ENCODE measurements around the gene ZNF488.
A peak's percentile ranks its signal among the peaks of the same experiment; 100 is the strongest.
"Not testable (repeated sequence)": the region's sequence is repeated elsewhere in the genome, so short reads cannot be mapped to it uniquely, and the experiment has no call there.

The ZNF488 gene, protein sequence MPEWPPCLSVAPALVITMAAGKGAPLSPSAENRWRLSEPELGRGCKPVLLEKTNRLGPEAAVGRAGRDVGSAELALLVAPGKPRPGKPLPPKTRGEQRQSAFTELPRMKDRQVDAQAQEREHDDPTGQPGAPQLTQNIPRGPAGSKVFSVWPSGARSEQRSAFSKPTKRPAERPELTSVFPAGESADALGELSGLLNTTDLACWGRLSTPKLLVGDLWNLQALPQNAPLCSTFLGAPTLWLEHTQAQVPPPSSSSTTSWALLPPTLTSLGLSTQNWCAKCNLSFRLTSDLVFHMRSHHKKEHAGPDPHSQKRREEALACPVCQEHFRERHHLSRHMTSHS

DNA sequence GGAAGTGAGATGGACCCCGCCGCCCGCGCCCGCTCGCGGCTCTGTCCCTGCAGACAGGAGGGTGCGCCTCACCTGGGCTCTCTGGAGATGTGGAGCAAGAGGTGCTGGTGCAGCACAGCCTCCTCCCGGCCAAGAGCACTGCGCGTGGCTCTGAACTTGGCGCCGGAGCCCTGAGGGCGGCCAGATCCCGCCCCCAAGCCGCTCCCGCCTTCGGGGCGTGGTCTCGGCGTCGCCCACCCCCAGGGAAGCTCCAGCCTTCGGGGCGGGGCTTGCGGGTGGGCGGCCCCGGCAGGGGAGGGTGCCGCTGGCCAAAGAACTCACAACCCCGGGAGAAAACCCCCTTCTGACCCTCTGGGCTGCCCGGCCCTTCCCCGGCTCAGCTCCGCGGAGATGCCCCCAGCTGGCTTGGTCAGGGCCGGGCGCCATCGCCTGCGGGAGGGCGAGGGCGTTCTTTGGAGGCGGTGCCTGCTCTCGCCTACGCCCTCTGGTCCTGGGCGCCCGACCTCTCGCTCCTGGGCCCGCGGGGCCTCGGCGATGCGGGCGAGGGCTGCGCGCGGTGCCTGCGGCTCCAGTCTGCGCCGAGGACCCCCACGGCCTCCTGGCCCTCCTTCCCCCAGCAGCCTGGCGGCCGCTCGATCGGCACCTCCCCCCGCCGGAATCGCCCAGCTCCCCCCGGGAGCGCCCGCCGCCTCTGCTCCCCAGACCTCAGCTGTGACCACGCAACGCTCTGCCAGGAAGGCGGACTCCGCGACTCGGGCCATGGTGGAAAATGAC, at the start of gene ZNF488:
ZNF488 (minus strand) TSS at position 146 of the 774 bp plus-strand sequence. CDS start 15,464 bp downstream, outside the sequence.
- DNase-seq (ENCODE audit: low read depth), result peak; percentile 35

DNA sequence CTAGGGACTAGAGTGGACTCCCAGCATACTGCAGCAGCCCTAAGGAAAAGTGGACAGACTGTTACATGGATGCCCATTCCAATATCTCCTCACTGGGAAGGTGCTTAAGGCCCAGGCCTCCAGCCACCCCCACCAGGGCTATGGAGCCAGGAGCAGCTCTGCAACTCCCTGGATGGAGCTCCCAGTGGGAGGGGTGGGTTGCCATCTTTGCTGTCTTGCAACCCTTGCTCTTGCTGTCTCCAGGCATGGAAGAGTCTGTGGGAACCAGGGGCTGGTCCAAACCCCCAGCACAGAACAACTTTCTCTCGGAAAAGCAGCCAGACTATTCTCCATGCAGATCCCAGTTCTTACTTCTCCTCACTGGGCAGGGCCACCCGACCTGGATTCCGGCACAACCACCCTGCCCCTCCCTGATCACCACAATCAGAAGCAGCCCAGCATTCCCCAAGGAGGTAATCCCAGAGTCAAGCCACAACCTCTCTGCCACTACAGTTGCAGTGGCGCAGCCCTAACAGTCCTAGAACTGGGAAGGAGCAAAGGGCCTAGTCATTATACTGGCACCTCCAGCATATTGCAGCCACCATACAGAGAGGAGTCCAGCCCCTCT, 41.8 kb upstream of the ZNF488 start:
- no peak for DNase-seq (ENCODE audit: low read depth)

DNA sequence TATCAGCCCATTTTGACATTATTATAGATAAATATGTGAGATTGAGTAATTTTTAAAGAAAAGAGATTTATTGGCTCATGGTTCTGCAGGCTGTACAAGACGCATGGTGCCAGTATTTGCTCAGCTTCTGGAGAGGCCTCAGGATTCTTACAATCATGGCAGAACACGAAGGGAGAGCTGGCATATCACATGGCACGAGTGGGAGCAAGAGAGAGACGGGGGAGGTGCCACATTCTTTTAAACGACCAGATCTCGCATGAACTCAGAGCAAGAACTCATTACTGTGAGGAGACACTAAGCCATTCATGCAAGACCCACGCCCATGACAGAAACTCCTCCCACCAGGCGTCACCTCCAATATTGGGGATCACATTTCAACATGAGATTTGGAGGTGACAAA, 40.1 kb upstream of the ZNF488 start:
- DNase-seq (ENCODE audit: low read depth), result no peak

DNA sequence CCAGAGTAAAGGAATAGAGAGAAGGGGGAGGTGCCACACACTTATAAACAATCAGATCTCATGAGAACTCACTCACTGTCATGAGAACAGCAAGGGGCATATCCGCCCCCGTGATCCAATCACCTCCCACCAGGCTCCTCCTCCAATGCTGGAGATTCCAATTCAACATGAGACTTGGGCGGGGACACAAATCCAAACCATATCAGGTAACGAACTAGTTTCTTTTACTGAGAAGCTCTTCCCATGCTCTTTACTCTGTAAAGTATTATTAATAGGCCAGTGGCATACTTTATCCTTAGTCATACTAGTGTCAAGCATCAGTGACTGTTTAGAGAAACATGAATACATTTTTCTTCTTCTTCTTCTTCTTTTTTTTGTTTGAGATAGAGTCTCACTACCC, 39.4 kb upstream of the ZNF488 start:
- no peak for DNase-seq (ENCODE audit: low read depth)

DNA sequence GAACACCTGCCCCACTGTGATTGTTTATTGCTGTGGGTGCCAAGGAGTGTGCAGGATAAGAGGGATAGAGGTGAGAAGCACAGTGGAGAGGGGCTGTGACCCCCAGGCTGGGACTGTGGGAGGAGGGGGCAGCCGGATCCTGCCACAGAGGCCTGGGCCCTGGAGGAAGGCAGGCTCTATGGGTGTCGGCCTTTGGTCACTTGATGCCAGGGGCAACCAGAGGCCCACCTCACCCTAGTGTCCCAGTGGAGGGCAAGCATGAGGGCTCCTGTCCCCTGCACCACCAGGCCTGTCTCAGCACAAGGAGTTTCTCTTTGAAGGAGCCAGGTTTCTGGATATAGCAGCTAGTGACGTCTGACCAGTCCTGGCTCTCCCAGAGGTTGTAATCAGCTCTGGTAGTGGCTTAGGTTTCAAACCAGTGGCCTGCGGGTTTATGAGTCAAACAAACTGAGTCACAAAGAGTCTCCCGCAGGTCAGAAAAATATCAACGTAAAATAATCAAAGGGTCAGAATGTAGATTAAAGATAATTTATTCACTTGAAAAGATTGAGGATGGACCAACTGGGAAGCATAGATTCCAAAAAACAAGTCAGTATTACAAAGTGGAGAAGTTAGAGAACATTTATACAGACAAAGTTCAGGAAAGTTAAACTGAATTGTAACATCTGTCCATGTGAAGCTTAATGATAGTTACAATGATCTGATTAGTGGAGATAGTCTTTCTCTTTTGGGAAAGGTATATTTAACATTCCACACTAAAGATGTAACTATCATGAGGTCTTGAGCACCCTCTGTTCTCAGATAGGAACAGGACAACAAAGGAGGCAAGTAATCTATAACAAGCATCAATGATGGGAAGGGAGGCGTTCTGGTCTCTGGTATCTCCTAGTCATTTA, 37.2 kb upstream of the ZNF488 start:
- DNase-seq (ENCODE audit: low read depth), result no peak

DNA sequence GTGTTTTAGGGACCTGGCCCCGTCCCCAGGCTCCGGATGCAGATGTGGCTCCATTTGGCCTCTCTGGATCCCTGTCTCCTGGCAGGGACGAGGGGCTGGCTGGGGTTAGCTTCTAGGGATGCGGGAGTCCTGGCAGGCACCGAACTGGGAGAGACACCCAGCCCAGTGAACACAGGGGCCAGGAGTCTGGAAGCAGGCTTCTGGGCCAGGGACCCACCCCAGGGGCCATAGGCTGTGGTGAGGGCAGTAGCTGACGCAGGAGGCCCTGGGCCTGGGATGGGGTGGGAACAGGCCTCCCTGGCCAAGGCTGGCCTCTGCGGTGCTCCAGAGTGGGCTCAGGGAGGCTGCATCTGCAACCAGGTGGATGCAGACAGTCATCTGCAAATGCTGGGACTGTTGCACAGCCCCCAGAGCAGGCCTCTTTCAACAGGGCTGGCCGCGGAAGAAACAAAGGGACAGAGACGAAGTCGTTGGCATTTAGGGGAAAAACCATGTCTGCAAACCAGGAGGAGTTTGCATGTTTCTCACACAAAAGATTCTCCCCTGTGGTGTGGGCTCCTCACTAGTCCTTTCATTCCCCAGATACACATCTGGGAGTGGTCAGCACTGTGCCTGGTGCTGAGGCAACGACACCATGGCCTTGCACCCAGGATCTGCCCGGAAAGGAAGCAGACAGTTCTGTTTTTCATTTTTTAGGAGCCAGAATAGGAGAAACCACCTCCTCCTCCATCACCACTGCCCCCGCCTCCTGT, 36.4 kb upstream of the ZNF488 start:
- DNase-seq (ENCODE audit: low read depth), result no peak

DNA sequence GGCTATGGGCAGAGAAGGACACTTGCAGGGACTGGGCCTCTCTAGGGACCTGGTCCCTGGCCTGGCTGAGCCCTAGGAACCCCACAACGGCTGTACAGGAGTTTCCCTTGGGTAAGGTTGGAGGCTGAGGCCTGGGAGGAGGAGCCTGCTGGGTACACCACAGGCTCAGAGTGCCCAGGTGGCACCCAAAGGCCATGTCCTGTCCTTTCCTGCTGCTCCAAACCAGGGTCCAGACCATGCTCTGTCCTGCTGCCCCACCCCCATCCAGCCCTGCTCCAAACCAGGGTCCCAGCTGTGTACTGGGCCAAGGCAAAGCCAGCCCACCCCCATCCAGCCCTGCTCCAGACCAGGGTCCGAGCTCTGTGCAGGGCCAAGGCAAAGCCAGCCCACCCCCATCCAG, 35.3 kb upstream of the ZNF488 start:
- DNase-seq (ENCODE audit: low read depth), result no peak

DNA sequence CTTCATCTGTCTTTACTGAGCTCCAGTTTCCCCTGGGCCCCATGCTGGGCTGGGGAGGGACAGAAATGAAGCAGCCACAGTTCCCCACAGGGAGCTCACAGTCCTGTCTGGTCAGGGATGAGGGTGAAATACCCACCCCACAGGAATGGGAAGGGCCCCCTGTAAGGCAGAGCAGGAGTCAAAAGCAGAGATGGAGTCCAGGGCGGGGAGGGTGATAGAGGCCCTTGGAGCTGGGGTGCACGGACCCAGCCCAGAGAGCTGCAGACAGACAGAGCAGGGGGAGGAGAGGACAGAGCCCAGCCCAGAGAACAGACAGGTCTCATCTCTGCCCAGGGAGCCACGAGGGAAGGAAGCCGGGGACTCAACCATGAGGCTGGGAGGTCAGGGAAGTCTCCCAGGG, 34.9 kb upstream of the ZNF488 start:
- DNase-seq (ENCODE audit: low read depth), result no peak

DNA sequence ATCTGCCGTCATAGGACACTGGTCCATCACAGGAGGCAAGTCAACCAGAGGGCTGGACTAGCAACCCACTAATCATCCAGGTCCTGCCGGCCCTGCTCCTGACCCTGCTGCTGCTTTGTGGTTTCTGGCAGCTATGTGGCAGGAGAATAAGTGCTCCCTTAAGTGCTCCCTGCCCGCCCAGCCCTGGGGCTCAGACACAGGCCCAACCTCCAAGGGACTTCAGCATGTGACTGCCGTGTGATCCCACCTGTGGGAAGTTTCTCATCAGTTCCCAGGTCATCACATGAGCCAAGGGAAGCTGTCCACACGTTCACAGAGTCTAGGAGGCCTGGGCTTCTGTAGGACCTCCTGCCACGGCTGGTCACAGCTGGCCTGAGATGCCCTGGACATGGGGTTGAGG, 34.2 kb upstream of the ZNF488 start:
- DNase-seq (ENCODE audit: low read depth), result no peak

DNA sequence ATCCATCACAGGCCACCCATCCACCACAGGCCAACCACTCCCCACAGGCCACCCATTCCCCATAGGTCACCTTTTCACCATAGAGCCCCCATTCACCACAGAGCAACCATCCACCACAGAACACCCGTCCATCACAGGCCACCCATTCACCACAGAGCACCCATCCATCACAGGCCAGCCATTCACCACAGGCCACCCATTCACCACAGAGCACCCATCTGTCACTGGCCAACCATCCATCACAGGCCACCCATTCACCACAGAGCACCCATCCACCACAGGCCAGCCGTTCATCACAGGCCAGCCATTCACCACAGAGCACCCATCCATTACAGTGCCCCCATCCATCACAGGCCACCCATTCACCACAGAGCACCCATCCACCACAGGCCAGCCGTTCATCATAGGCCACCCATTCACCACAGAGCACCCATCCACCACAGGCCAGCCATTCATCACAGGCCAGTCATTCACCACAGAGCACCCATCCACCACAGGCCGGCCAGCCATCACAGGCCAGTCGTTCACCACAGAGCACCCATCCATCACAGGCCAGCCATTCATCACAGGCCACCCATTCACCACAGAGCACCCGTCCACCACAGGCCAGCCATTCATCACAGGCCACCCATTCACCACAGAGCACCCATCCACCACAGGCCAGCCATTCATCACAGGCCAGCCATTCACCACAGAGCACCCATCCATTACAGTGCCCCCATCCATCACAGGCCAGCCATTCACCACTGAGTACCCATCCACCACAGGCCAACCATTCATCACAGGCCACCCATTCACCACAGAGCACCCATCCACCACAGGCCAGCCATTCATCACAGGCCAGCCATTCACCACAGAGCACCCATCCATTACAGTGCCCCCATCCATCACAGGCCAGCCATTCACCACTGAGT, 32.5 kb upstream of the ZNF488 start:
- DNase-seq (ENCODE audit: low read depth), result not testable (repeated sequence)

DNA sequence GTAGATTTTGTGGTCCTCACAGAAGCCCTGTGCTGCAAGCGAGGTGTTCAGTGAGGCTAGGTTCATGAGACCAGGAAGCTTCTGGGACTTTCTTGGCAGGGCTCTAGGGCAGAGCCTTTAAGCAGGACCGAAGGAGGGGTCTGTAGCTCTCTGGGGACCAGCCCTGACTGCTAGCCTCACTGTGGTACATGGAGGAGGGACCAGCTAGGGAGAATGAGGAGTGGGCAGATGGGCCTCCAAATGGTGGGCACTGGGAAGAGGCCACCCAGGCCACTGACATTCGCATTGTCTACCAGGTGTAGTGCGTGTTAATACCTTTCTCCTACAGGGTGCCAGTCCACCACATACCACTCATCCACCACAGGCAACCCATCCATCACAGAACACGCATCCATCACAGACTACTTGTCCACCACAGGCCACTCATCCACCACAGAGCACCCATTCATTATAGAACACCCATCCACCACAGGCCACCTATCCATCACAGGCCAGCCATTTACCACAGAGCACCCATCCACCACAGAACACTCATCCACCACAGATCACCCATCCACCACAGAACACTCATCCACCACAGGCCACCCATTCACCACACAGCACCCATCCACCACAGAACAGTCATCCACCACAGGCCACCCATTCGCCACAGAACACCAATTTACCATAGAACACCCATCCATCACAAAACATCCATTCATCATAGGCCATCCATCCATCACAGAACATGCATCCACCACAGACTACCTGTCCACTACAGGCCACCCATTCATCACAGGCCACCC, 31.6 kb upstream of the ZNF488 start:
- no peak for DNase-seq (ENCODE audit: low read depth)

DNA sequence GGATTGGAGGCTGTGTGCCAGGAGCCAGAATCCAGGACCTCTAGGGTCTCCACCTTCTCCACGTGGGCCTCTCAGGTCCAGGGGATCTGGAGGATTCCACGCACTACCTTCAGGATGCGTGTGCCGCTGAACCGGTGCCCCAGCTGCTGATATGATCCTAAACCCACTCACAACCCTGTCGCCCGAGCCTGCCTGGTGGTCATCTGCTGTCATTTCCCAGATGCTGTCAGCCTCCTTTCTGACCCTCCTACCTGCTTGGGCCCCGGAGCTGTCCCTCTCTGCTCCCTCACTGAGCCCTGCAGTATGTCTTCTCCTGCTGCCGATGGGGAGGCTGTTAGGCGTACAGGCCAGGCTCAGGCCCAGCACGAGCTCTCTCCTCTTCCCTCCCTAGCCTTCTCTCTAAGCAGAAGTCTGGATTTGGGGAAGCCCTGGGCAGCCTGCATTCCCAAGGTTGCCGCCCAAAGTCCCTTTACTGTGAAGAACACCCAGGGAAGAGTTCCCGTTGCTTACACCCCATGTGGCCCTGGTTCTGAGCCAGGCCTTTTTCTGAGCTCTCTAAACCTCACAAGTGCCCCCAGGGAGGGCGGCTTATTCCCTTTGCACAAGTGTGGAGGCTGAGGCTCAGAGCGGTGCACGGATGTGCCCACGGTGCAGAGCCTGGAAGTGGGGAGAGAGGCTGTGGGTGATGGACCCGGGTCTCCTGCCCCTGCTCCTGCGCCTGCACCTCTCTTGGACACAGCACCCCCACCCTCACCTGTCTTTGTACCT, 30.8 kb upstream of the ZNF488 start:
- DNase-seq (ENCODE audit: low read depth), result no peak

DNA sequence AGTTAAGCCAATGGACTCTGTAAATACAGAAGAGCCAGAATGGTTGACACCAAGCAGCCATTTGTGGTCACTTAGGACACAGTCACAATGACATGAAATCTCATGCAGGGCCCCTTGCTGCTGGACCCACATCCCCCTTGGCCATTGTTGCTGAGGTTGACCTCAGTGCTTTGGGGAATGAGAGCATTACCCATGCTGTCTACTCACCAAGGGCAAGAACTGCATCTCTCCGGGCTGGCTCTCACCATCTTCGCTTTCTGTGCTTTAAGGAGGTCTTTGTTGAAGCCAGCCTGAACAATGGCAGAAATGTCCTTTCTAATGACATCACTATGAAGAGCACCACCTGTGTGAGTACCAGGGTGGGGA, 30.1 kb upstream of the ZNF488 start:
- no peak for DNase-seq (ENCODE audit: low read depth)

DNA sequence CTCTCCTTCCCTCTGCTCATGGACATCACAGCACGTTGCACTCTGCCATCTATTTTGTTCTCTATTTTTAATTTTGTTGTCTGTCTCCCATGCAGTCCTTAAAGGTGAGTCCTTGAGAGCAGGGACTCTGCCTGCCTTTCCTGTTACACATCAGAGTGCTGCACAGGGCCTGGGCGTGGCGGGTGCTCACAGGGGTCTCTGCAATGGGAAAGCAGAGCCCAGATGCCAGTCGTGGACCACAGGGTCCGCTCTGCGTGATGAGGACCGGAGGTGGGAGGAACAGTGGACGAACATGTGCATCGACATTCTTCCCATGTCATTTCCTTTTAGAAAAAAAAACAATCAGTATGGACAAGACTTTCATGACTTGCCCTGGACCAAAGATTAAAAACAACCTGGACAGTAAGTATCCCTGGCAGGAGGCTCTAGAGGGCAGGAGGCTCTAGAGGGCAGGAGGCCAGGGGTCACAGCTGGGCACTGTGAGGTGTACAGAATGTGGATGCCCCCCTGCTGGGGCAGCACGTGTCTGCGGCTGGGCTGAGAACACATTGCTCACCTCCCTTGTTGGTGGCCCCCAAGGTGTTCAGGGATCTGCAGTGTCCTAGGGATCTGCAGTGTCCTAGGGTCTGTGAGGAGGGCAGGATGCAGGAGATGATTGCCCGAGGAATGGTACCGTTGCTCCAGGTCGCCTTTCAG, 29.6 kb upstream of the ZNF488 start:
- DNase-seq (ENCODE audit: low read depth), result no peak

DNA sequence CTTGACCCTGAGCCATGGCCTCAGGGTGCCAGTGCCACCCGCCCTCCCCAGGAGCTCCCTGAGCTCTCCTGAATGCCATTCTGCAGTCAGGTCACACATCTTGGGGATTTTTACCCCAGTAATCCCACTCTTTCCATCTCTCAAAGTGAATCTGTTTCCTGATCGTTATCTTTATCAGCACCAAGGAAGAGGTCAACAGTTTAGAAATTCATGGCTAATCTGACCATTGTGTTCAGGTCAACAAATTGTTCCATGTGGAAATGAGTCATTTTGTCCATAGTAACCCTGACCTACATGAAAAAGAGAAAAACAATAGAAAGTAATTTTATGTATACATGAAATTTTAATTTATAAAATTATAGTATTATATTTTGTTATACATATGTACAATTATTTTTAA, 28.8 kb upstream of the ZNF488 start:
- no peak for DNase-seq (ENCODE audit: low read depth)

DNA sequence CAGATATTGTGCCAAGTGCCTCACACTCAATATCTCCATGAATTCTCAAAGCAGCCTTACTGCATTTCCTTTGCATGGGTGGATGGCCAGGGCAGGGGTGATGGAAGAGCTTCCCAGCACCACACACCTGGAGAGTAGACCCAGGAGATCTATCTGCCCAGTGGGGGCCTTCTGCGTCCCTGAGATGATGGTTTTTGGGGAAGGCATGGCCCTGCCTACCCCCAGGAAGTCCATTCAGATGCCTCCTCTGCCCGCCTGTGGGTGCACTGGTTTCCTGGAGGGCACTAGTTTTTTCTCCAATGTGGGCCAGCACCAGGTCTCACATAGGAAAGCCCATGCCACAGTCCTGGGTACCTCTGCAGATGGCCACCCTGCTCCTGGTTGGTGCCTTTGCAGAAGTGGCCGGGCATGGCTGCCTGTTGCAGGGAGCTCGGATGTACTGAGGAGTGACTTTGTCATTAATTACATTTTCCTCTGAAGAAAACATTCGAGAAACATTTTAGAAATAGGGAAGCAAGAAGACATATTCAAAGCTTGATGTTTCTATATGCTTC, 28.2 kb upstream of the ZNF488 start:
- no peak for DNase-seq (ENCODE audit: low read depth)

DNA sequence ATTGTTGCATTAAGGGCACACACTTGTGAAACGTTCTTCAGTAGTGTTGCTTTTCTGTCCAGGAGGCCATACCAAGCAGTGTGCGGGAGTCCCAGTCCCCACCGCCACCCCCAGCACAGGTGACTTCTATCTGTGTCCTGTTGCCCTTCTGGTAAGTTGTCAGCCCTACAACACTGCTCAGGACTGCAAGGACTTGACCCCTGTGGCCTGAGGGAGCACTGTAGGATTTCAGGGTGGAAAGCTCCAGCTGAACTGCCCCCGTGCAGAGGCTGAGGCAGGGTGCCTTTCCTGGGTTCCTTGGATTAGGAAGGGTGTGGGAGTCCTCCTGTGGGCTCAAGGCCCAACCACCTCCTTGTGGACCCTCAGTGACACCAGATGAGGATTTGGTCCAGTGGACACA, 26.8 kb upstream of the ZNF488 start:
- no peak for DNase-seq (ENCODE audit: low read depth)

DNA sequence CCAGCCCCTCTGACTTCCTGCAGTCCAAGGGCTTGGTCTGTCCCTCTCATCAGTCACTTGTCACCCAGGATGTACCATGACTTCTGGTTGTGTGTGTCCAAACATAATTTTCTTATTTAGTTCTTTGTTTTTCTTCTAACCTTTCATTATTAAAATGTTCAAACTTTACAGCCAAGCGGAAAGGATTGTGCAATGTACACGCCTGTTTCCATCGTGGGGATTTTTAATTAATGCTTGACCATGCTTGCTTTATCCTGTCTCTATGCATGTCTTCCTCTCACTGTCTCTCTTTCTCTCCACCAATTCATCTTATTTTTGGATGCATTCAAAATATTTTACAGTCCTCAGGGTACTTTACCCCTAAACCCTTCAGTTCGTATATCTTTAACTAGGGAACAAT, 26.2 kb upstream of the ZNF488 start:
- DNase-seq (ENCODE audit: low read depth), result no peak

Data from stimulated activated CD8-positive, alpha-beta memory T cell treated with anti-CD3 and anti-CD28 coated beads, Interleukin-15, amount 100 ng/mL, for 1 hour (primary cell).